DOHH2 (cell line): ENCODE measurements around the gene ZNF787.

Source experiments
- EZH2phosphoT487 ChIP-seq: fragments of 200-600 bp; sonication (generic); IDR thresholded peaks from 2 replicates; pipeline ENCODE4 v1.6.1; 2017; ENCODE audit warnings: borderline replicate concordance, mild to moderate bottlenecking, antibody characterized with exemption, low read length, moderate library complexity, mixed read lengths
- TF ChIP-seq, protein P1 (sequence below): fragments of 200-600 bp; sonication (generic); IDR thresholded peaks from one replicate; pipeline ENCODE4 v1.5.1; 2014; ENCODE audit warnings: antibody characterized with exemption, mild to moderate bottlenecking, low read depth, low read length; ENCODE audit not compliant: poor library complexity, severe bottlenecking

DNA sequence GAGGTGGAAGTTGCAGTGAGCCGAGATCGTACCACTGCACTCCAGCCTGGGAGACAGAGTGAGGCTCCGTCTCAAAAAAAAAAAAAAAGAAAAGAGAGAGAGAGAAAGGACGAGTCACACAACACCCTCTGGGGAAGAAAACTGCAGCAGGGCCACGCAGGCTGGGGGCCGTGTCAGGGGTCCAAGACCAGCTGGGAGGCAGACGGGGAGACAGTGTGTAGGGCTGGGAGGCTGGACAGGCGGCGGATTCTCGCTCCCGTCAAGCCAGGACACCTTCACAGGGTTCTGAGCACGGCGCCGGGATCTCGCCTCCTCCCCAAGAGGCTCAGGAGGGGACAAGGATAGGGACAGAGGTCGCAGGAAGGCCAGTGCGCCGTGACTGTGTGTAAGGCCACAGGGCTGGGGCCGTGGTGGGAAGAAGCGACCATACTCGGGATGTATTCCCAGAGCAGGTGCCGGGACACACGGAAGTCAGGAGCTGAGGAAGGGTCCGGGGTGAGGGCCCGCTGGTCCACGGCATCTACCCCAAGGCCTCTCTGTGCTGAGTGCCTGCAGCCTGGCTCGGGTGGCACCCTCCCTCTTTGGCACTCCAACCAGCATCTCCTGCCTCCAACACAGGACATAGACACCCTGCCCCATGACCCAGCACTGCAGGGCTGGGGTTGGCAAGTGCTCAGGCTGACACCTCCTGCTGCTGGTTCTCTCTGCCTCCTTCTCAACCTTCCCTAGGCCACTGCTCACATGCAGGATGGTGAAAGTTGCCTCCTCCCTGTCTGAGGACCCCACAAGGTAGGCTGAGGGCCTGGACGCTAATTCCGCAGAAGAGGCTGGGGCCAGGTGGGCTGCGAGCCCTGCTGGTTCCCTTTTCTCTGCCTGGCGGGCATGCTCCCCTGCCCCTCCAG lies 21.2 kb downstream of the ZNF787 start:
- TF ChIP-seq, protein P1, sequence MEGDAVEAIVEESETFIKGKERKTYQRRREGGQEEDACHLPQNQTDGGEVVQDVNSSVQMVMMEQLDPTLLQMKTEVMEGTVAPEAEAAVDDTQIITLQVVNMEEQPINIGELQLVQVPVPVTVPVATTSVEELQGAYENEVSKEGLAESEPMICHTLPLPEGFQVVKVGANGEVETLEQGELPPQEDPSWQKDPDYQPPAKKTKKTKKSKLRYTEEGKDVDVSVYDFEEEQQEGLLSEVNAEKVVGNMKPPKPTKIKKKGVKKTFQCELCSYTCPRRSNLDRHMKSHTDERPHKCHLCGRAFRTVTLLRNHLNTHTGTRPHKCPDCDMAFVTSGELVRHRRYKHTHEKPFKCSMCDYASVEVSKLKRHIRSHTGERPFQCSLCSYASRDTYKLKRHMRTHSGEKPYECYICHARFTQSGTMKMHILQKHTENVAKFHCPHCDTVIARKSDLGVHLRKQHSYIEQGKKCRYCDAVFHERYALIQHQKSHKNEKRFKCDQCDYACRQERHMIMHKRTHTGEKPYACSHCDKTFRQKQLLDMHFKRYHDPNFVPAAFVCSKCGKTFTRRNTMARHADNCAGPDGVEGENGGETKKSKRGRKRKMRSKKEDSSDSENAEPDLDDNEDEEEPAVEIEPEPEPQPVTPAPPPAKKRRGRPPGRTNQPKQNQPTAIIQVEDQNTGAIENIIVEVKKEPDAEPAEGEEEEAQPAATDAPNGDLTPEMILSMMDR, result no peak
- no peak for TF ChIP-seq EZH2phosphoT487
